K562 (cell line): ENCODE results near the gene NAT10. TPM values are rescaled to one million over a fixed set of nuclear protein-coding genes. Genes with fewer than 3 reads are reported as not detected.

ENCODE experiments used
- ATAC-seq: fragments of 200-7000 bp; cut with Tn5 transposase; 3 replicates; pipeline ENCODE4 v1.9.1; 2020; ENCODE audit warnings: moderate library complexity
- BruUV-seq: library from RNA; stranded (reverse); fragments of 400-500 nt; replicated peaks from 2 replicates; lab custom pipeline; 2021; lab: Mats Ljungman, UMichigan
- CTCF ChIA-PET: fragments of 300-600 bp; formaldehyde crosslinking; extraction: SDS; loops from one replicate; lab custom pipeline; 2021; ENCODE audit warnings: low intra/inter-chr PET ratio; lab: Yijun Ruan, JAX
- POLR2A ChIA-PET: fragments of 300-600, 350-650 bp; sonication (Branson Sonifier 250); formaldehyde crosslinking; extraction: SDS; loops from one replicate; lab custom pipeline; 2021; ENCODE audit warnings: antibody characterized with exemption, inconsistent platforms; lab: Yijun Ruan, JAX
- DNase-seq, 4 experiments: peaks; one replicate each; pipeline versions ENCODE4 v3.0.0 to v3.0.0-alpha.2; 2011 to 2018; ENCODE audit warnings: low spot score in 3 of 4, mixed read lengths in 3 of 4; ENCODE audit errors: extremely low read depth in 1 of 4
- FAIRE-seq: peaks from 2 replicates; lab custom pipeline; 2011; peaks lifted over from hg19 to GRCh38; lab: Jason Lieb, UNC
- H2AFZ ChIP-seq: 2 replicates; pipeline ENCODE4 v1.6.0; 2011; ENCODE audit warnings: low read depth, low read length, control low read depth, inconsistent platforms
- H3K27ac ChIP-seq: fragments of 200-600 bp; 3 replicates; pipeline ENCODE4 v1.8.0; 2011; ENCODE audit warnings: low read depth, mild to moderate bottlenecking, control low read depth, inconsistent platforms, low read length, moderate library complexity, mixed read lengths; ENCODE audit errors: extremely low read depth
- H3K27me3 ChIP-seq, 2 experiments: fragments of 300-600 bp in 1 of 2; 2 replicates in 1 of 2; 3 replicates in 1 of 2; pipeline versions ENCODE4 v1.6.0 to v1.8.0; 2011; ENCODE audit warnings: inconsistent platforms in 2 of 2, low read length in 2 of 2, mild to moderate bottlenecking in 1 of 2, mixed read lengths in 1 of 2, moderate library complexity in 1 of 2; ENCODE audit not compliant: control insufficient read depth in 2 of 2, insufficient read depth in 2 of 2
- H3K36me3 ChIP-seq: fragments of 300-600 bp; 3 replicates; pipeline ENCODE4 v1.8.0; 2011; ENCODE audit warnings: mild to moderate bottlenecking, low read length, inconsistent platforms; ENCODE audit not compliant: control insufficient read depth, insufficient read depth
- H3K4me1 ChIP-seq, 2 experiments: fragments of 200-600 bp in 1 of 2; replicated peaks in 1 of 2; 2 replicates in 1 of 2; 3 replicates in 1 of 2; pipeline versions ENCODE4 v1.5.1 to v1.8.0; 2011; ENCODE audit warnings: inconsistent platforms in 2 of 2, low read length in 2 of 2, mild to moderate bottlenecking in 1 of 2, mixed read lengths in 1 of 2, moderate library complexity in 1 of 2; ENCODE audit not compliant: control insufficient read depth in 2 of 2, insufficient read depth in 2 of 2
- H3K4me2 ChIP-seq: 2 replicates; pipeline ENCODE4 v1.6.1; 2011; ENCODE audit warnings: low read length, control low read depth, inconsistent platforms, mixed read lengths; ENCODE audit not compliant: insufficient read depth
- H3K4me3 ChIP-seq: fragments of 200-600 bp; sonication (generic), shearing (Covaris generic); 2 replicates; pipeline ENCODE4 v1.5.1; 2016; ENCODE audit warnings: control low read depth, inconsistent platforms
- H3K79me2 ChIP-seq: fragments of 200-600 bp; 3 replicates; pipeline ENCODE4 v1.8.0; 2011; ENCODE audit warnings: low read length, inconsistent platforms; ENCODE audit not compliant: control insufficient read depth, insufficient read depth
- H3K9ac ChIP-seq, 2 experiments: 2 replicates each; pipeline versions ENCODE4 v1.6.0 to v1.6.1; 2011; ENCODE audit warnings: low read depth in 2 of 2, low read length in 2 of 2, control low read depth in 1 of 2, inconsistent platforms in 1 of 2, mild to moderate bottlenecking in 1 of 2, mixed read lengths in 1 of 2; ENCODE audit not compliant: insufficient read depth in 1 of 2
- H3K9me1 ChIP-seq: one replicate; pipeline ENCODE4 v1.6.0; 2011; ENCODE audit warnings: inconsistent platforms, mild to moderate bottlenecking, low read length, moderate library complexity; ENCODE audit not compliant: control insufficient read depth, insufficient read depth
- H3K9me3 ChIP-seq: replicated peaks from 2 replicates; pipeline ENCODE4 v1.5.1; 2011; ENCODE audit warnings: low read depth, low read length, inconsistent platforms; ENCODE audit not compliant: control insufficient read depth, insufficient read depth
- H4K20me1 ChIP-seq: replicated peaks from 2 replicates; pipeline ENCODE4 v1.6.1; 2011; ENCODE audit warnings: low read length, inconsistent platforms, mixed read lengths; ENCODE audit not compliant: control insufficient read depth, insufficient read depth
- CHD2 ChIP-seq: IDR thresholded peaks from 2 replicates; pipeline ENCODE4 v1.6.1; 2011; ENCODE audit warnings: low read depth, low read length
- ETV1 ChIP-seq: fragments of 450-650 bp; conservative IDR thresholded peaks from 2 replicates; pipeline ENCODE4 v1.6.1; 2016; ENCODE audit warnings: missing genetic modification characterization, control low read depth, low read depth, missing compliant biosample characterization
- GATAD2B ChIP-seq: fragments of 450-650 bp; IDR thresholded peaks from 2 replicates; pipeline ENCODE4 v1.6.1; 2017; ENCODE audit warnings: mild to moderate bottlenecking, borderline replicate concordance
- HDAC8 ChIP-seq: fragments of 450-650 bp; IDR thresholded peaks from 2 replicates; pipeline ENCODE4 v1.6.1; 2016; ENCODE audit warnings: mild to moderate bottlenecking, missing genetic modification characterization, moderate library complexity, missing compliant biosample characterization
- HMGN3 ChIP-seq: IDR thresholded peaks from 2 replicates; pipeline ENCODE4 v1.6.1; 2011; ENCODE audit warnings: borderline replicate concordance, low read depth, mild to moderate bottlenecking, mixed read lengths, low read length; ENCODE audit not compliant: insufficient read length; ENCODE audit errors: extremely low read depth
- SIN3A ChIP-seq, 2 experiments: fragments of 150-350 bp in 1 of 2; IDR thresholded peaks; 2 replicates each; pipeline ENCODE4 v1.6.1; 2011 to 2016; ENCODE audit warnings: borderline replicate concordance in 2 of 2, low read depth in 2 of 2, low read length in 2 of 2, mild to moderate bottlenecking in 2 of 2, moderate library complexity in 2 of 2; ENCODE audit not compliant: control insufficient read depth in 1 of 2
- WGBS: fragments of 100-300 bp; shearing (Covaris generic); methylation state at CpG from one replicate; pipeline ENCODE4 v1.1.6; 2016; ENCODE audit warnings: low coverage, mixed read lengths; ENCODE audit not compliant: insufficient coverage; ENCODE audit errors: missing lambda C conversion rate; 5-methylcytosine and 5-hydroxymethylcytosine counted together
- in situ Hi-C: fragments of 300-500 bp; cut with MboI; formaldehyde crosslinking; loops from 4 replicates; pipeline ENCODE4 v1.15.0; 2018; ENCODE audit warnings: inconsistent platforms, mixed read lengths
- intact Hi-C: fragments of 100-400 bp; cut with micrococcal nuclease; formaldehyde crosslinking; loops from 2 replicates; pipeline ENCODE4 v1.14.2; 2022
- polyA plus RNA-seq, 8 experiments: library from polyadenylated mRNA; depleted of rRNA in 4 of 8; stranded (reverse) in 5 of 8; unstranded in 3 of 8; fragments of >200 nt; fragmentation: Nextera tagmentation in 2 of 8; fragmentation: Illumina TruSeq in 1 of 8; extraction: Ambion mirVana in 2 of 8; extraction: Trizol in 1 of 8; gene quantifications; 2 replicates each; pipeline versions ENCODE4 v1.2.1 to v1.2.3, GENCODE V29; 2011 to 2014; ENCODE audit warnings: inconsistent platforms in 1 of 8, missing spikeins in 1 of 8
- total RNA-seq, 7 experiments: library from RNA; depleted of rRNA in 6 of 7; stranded (reverse); fragments of >200 nt in 6 of 7; fragmentation: Illumina TruSeq in 2 of 7; extraction: Trizol in 2 of 7; gene quantifications; 2 replicates each; pipeline versions ENCODE4 v1.2.1 to v1.2.3, GENCODE V29; 2011 to 2021; ENCODE audit warnings: low replicate concordance in 1 of 7
- TF ChIP-seq, protein P1 (sequence below): fragments of 250-450 bp; sonication (Bioruptor Pico); IDR thresholded peaks from 2 replicates; pipeline ENCODE4 v1.5.0; 2020; ENCODE audit warnings: mild to moderate bottlenecking

NAT10 gene
- total and polyA plus RNA-seq, 9 of the 15 experiments (the other 6 are each of a cell fraction or from before 2014, with no cell fraction given) = 55.4 to 125 (median 86.3) TPM

DNA sequence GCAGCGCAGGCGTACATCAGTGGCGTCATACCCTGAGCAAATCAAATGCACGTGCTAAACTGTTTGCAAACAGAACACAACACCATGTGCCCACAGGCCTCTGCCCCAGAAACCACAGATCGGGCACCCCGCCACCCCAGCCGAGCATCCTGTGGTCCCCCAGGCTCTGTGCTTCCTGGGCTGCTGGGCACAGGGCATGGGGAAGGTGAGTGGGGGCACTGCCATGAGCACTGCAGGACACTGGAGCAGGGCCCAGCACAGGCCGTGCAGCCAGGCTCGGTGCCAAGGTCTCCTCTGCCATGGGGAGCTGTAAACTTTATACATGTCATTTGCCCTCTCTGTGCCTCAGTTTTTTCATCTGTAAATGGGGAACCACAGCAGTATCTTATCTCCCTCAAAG lies 62.5 kb downstream of the NAT10 start (continued):
- TF ChIP-seq, protein P1, sequence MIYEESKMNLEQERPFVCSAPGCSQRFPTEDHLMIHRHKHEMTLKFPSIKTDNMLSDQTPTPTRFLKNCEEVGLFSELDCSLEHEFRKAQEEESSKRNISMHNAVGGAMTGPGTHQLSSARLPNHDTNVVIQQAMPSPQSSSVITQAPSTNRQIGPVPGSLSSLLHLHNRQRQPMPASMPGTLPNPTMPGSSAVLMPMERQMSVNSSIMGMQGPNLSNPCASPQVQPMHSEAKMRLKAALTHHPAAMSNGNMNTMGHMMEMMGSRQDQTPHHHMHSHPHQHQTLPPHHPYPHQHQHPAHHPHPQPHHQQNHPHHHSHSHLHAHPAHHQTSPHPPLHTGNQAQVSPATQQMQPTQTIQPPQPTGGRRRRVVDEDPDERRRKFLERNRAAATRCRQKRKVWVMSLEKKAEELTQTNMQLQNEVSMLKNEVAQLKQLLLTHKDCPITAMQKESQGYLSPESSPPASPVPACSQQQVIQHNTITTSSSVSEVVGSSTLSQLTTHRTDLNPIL (CRISPR knock-in tag) = no peak
- TF ChIP-seq ETV1 (tag) (no peak), HMGN3 (no peak), HDAC8 (no peak), GATAD2B (no peak), CHD2 (no peak)

DNA sequence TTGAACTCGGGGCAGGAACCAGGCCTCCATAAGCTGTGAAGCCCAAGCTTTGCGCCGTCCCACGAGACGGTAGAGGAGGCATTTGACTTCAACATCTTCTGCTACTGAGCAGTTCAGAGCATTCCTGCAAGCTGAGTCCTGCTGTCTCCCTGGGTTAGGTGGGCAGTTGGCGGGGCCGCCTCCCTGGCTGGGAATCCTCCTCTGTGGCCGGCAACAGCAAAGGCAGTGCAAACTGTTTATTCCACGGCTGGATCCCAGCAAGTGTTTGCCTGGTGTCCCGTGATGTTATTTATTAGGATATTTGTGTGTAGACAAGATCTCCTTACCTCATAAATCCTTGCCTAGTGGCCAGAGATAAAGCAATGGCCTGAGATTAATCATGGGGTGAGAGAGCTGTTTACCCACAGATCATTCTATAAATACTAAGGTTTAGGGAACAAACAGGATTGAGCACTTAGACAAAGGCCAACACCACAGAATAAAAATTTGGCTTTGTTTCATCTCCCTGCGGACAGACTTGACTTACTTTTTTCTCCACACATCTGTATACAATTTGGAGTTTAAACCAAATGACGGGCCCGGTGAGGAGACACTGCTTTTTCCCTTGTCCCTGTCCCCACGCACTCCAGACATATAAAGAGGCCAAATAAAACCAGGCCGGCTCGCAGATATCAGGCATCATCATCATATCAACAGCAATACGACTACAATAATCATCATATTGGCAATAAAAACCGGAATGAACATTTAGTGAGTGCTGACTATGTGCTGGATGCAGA lies 63.4 kb downstream of the NAT10 start:
- FAIRE-seq = no peak
- in situ Hi-C loops = loop anchor here (25.0 kb wide), 1 partner anchor 332 kb away; no protein-coding TSS in a partner anchor
- intact Hi-C loops = no loop called here
- no peak overlapping the region for H3K4me2 ChIP-seq
- H3K4me1 ChIP-seq = peaks cover 0 to 6% of the 10 kb centered on the region in 2 experiments; a peak in 3 of 5 replicates
- no peak for DNase-seq
- ChIA-PET POLR2A (interaction anchor here (0.6 to 1.2 kb wide), 4 partner anchors 13 to 929 kb away, joined by 3 read pairs; no protein-coding TSS in a partner anchor), CTCF (interaction anchor here (1.0 kb wide), 1 partner anchor 11 kb away, joined by 3 read pairs; no protein-coding TSS in a partner anchor)
- WGBS = 4% methylated on average over 16 of the region's 18 CpGs
- H3K9me1 ChIP-seq = no peaks in the 10 kb centered on the region
- peaks cover 5% of the 10 kb centered on the region for H4K20me1 ChIP-seq
- no peak for ATAC-seq
- TF ChIP-seq SIN3A (IDR thresholded peaks at IDR 0.05; ENCODE audit: borderline replicate concordance in 2 of 2, control insufficient read depth in 1 of 2, low read depth in 2 of 2, low read length in 2 of 2) = no peak
- TF ChIP-seq HDAC8 = no peak
- H3K79me2 ChIP-seq = no peaks in the 10 kb centered on the region
- H3K27ac ChIP-seq = no peak overlapping the region
- no TSS peak for BruUV-seq
- H3K9ac ChIP-seq = no peak overlapping the region
- H2AFZ ChIP-seq = no peak overlapping the region
- H3K36me3 ChIP-seq = no peaks in the 10 kb centered on the region
- H3K9me3 ChIP-seq = no peaks in the 10 kb centered on the region
- peaks cover 41 to 83% of the 10 kb centered on the region in 2 experiments for H3K27me3 ChIP-seq
- no peak overlapping the region for H3K4me3 ChIP-seq
